Measurements from ENCODE around the gene NAGS.
"Not testable (repeated sequence)": the region's sequence is repeated elsewhere in the genome, so short reads cannot be mapped to it uniquely, and the experiment has no call there.

Gene NAGS

DNA sequence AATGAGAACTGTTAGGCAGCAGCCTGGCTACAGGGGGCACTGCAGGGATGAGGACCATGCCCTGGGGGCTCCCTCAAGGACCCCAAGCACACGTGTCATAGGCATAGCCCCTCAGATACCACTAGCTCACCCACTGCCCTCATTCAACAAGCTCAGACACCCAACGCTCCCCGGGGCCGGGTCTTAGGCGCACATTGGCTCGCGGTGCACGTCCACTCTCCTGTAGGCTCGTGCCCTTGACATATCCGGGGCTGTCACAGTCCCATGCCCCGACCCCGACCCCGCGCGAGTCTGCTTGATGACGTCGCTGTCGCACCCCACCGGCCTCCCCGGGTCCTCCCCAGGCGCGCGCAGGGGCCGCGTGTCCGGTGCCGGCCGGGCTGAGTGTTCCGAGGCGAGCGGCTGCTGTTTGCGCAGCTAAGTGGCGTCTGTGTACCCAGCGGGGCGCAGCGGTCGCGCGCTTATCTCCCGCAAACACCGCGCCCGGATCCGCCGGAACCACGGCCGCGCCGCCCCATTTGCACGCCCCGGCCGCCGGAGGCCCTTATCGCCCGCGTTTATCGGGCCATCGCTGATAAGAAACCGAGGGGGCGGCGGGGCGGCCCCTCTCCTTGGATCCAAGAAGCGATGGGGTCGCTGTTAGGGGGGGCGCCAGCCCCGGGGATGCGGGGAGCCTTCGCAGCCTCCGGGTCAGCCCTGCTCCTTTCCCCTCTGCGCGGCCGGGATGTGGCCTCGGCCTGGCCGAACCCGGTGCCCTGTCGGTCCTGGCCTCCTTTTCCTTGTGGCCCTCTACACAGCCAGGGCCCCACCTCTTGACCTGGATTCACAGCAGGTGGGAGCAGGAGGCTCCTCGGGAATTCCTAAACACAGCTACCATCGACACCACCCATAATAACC is 20.7 kb upstream of the NAGS start:
- peak overlapping the region; percentile 69 for H3K4me3 ChIP-seq (ENCODE audit: low read depth, low read length)

DNA sequence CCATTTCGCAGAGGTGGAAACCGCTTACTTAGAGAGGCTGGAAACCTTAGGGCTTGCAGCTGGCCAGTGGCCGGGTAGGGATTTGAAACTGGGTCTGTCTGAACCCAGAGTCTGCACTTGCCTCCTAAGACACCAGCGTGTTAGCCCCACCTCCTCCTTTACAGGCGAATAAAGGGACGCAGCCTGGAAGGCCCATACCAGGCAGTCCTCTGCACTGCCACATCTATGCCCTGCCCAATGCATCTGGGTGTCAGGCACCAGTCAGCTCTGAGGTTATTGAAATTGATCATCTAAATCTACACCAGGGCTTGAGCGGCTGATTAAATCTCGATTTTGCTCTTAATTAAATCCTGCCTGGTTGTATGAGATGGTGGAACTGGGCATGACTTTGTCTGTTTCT is 19.9 kb upstream of the NAGS start:
- H3K4me3 ChIP-seq (ENCODE audit: low read depth, low read length): no peak overlapping the region

DNA sequence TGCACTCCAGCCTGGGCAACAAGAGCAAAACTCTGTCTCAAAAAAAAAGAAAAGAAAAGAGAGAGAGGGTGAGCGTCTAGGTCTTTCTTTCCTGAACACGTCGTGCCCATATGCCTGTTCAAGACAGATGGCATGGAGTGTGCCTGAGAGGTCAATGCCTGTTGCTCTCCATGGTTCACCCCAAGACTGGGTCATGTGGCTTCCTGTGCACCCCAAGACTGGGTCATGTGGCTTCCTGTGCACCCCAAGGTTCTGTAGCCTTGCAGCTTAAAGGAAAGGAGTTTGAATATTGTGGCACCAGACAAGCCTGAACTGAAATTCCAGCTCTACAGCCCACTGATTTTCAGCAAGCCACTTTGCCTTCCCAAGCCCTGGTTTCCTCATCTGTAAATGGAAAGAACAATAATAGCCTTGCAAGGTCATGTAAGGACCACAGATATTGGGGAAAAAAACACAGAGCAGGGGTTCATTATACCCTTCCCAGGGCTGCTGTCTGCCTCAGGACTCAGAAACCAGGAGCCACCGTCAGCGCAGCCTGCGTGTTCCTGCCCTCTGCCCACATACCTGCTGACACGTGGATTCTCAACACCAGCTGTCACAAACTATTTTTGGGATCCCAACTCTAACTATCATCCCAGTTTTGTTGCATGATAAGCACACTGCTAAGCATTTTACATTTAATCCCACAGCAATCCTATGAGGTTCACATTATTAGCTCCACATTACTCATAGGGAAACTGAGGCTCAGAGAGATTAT is 18.0 kb upstream of the NAGS start:
- no peak overlapping the region for H3K4me3 ChIP-seq (ENCODE audit: low read depth, low read length)

DNA sequence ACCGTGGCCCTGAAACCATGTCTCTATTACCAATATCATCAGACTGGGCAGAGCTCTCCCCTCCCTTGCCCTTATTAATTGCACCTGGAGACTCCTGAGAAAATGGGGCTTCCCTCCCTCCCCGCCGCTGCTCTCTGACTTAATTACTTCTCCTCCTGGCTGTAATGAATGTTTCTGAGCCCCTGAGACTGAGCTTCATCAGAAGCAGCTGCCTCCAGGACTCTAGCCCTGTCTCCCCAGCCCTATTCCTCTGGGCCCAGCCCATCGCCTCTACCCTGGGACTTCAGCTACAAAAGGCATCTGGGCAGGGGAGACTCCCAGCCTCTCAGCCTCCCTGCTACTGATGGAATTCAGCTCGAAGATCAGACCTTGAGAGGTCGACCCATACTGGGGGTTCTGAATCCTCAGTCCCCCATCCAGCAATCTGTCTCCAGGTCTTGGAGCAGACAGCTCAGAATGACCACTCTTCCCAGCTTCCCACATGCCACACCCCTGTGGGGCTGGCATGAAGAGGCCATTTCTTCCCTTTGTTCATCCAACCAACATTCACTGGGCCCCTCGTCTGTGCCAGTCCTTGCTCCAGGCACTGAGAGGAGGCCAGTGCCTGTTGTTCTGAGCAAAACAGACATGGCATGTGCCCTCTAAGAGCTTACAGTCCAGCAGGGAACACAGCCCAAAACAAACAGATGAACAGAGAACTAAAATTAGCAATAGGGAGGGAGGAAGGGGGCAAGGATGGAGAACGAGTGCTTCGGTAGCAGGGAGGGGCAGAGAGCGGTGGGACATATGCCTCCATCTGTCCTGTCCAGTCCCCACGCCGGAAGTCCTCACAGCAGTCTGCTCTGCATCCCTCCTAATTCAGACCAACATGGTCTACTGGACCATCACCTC is 17.0 kb upstream of the NAGS start:
- H3K4me3 ChIP-seq (ENCODE audit: low read depth, low read length): no peak overlapping the region

- no peak overlapping the region for H3K4me3 ChIP-seq (ENCODE audit: low read depth, low read length)
Observed at GRCh38 chr17:43988301-43988700, 16.1 kb upstream of the NAGS start.

GRCh38 chr17:43992641-43993040 is 11.8 kb upstream of the NAGS start:
- no peak overlapping the region for H3K4me3 ChIP-seq (ENCODE audit: low read depth, low read length)

DNA sequence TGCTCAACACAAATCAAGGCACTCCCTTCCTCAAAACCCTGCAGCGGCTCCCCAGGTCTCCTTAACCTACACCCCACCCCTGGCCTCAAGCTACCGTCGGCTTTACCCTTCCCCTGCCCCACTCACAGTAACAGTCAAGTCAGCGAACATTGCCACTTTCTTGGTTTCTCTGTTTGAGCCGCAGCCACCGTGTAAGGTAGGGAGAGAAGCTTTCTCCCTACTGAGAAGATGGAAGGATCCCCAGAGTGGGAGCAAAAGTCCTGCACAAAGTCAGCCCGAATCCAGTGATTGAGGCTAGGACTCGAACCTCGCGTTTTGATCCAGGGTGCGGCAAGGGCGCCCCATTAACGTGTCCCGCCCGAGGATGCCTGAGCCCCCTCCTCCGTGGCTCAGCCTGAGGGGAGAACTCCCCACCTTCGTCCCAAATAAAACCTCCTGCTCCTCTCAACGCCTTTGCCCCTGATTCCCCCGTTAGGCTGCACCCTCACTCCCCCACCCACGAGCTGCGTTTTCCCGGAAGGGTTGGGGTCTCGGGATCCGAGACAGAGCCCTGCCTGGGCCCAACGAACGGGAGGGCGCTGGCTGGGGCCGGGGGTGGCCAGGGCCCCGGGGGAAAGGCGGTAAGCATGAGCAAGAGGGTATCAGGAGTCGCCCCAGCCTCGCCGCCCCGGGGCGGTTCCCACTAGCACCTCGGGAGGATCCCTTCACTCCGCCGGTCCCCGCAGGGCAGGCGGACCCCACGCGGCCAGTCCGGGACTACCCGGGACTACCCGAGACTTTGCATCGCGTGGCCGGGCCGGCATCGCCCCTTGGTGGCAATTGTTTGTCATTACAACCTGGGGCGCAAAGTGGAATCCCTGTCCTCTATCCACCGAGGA is 9.9 kb upstream of the NAGS start:
- H3K4me3 ChIP-seq (ENCODE audit: low read depth, low read length): peak overlapping the region; percentile 25

DNA sequence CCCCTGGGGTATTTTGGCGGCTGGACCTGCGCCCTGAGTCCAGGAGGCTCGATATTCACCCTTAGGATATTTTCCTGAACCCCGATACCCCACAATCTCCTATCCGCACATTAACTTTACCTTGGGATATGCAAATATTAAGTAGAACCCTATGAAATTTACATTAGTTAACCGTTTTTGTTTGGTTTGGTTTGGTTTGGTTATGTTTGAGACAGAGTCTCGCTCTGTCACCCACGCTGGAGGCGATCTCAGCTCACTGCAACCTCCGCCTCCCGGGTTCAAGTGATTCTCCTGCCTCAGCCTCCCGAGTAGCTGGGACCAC is 9.3 kb upstream of the NAGS start:
- H3K4me3 ChIP-seq (ENCODE audit: low read depth, low read length): no peak overlapping the region

GRCh38 chr17:43997180-43997579 is 7.2 kb upstream of the NAGS start:
- not testable (repeated sequence) for H3K4me3 ChIP-seq (ENCODE audit: low read depth, low read length)

DNA sequence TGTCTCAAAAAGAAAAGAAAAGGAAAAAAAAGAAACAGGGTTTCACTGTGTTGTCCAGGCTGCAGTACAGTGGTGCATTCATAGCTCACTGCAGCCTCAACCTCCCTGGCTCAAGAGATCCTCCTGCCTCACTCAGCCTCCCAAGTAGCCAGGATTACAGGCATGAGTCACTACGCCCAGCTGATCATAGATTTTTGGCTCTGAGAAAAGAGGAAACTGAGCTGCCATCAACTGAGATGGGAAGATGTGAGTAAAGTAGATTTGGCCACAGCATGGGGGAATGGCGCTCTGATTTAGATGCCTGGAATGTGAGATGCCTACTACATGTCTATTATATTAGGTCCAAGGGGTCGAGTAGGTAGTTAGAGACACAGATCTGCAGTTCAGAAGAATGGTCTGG is 5.9 kb upstream of the NAGS start:
- H3K4me3 ChIP-seq (ENCODE audit: low read depth, low read length): no peak overlapping the region

GRCh38 chr17:43999024-43999423 is 5.4 kb upstream of the NAGS start:
- H3K4me3 ChIP-seq (ENCODE audit: low read depth, low read length): no peak overlapping the region

DNA sequence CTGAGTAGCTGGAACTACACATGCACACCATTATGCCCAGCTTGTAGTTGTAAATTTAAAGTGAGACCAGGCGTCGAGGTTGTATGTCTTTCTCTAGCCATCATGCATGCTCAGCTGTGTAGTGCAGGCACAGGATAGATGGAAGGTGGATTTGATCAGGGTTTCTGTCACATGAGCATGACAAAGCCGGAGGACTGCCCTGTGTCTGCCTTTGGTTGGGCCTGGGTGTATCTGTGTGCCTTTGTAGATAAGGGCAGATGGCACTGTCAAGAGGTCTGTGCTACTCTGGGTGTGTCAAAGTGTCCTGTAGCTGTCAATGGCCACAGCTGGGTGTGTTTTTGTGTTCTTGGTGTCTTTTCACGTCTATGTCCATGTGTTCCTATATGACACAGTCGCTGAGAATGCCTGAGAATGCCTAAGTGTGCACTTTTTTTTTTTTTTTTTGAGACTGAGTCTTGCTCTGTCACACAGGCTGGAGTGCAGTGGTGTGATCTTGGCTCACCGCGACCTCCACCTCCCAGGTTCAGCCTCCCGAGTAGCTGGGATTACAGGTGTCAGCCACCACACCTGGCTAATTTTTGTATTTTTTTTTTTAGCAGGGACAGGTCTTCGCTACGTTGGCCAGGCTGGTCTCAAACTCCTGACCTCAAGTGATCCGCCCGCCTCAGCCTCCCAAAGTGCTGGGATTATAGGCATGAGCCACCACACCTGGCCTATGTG is 4.1 kb upstream of the NAGS start:
- H3K4me3 ChIP-seq (ENCODE audit: low read depth, low read length): no peak overlapping the region

GRCh38 chr17:44000871-44001460 is 3.5 kb upstream of the NAGS start:
- no peak overlapping the region for H3K4me3 ChIP-seq (ENCODE audit: low read depth, low read length)

DNA sequence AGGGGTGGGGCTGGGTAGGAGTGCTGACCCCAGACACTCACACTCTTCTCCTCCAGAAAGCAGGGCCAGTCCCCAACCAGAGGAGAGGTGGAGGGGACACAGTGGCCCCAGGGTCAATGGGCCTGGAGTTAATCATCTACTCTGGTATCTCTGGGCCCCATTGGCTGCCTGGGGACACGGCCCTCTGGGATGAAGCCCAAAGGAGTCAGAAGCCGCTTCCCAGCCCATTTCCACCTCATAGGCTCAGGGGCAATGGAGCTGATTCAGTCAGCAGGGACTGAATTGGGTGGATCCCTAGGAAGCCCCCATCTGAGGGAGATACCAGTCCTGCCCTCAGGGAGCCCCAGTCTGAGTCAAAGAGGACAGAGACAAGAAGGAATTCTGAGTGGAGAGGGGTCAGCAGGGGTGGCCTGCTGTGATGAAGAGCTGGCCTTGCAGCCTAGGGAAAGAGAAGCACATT is 2.9 kb upstream of the NAGS start:
- no peak overlapping the region for H3K4me3 ChIP-seq (ENCODE audit: low read depth, low read length)

DNA sequence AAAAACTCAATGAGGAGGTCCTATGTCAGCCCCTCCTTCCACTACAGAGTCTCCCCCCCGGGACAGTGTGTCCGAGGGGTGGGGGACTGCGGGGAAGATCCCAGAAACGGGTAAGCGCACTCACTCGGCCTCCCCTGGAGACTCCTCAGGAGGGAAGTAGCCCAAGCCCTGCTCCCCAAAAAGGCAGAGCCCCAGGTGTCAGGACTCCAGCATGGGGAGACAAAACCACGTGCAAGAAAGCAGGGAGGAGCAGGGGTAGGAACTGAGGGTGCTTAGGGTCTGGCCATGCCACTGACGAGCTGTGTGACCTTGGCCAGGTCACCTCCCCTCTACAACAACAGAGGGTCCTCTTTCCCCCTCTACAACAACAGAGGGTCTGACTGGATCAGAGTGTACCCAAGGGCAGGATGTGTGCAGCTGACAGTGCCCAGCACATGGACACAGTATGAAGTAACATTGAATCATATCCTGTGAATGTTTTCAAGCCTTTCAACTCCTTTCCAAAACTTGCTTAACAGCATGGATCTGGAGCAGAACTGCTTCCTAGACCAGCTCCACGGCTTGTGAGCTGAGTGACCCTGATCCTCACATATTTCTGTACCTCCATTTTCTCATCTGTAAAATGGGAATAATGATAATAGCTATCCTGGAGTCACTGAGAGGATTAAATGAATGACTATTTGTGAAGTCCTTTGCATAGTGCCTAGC is 2.1 kb upstream of the NAGS start:
- H3K4me3 ChIP-seq (ENCODE audit: low read depth, low read length): no peak overlapping the region

- peak overlapping the region; percentile 47 for H3K4me3 ChIP-seq (ENCODE audit: low read depth, low read length)
Observed at GRCh38 chr17:44004761-44005526, 522 bp downstream of the NAGS start.

DNA sequence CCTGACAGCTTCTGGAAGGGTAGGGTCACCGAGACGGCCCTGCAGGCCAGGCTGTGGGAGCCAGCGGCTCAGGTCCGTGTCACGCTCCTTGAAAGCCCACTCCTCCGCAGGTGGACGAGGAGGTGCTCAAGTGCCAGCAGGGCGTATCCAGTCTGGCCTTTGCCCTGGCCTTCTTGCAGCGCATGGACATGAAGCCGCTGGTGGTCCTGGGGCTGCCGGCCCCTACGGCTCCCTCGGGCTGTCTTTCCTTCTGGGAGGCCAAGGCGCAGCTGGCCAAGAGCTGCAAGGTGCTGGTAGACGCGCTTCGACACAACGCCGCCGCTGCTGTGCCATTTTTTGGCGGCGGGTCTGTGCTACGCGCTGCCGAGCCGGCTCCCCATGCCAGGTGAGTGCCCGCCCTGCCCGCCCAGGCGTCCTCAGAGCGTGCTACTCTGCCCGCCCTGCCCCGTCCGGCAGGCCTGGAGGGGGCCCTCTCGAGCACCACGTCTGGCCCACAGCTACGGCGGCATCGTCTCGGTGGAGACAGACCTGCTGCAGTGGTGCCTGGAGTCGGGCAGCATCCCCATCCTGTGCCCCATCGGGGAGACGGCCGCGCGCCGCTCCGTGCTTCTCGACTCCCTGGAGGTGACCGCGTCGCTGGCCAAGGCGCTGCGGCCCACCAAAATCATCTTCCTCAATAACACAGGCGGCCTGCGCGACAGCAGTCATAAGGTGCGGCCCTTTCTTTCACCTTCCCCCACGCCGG is 1.3 kb downstream of the NAGS start:
- H3K4me3 ChIP-seq (ENCODE audit: low read depth, low read length): peak overlapping the region; percentile 47
